Measurements from ENCODE around the gene PAPPA2.

DNA sequence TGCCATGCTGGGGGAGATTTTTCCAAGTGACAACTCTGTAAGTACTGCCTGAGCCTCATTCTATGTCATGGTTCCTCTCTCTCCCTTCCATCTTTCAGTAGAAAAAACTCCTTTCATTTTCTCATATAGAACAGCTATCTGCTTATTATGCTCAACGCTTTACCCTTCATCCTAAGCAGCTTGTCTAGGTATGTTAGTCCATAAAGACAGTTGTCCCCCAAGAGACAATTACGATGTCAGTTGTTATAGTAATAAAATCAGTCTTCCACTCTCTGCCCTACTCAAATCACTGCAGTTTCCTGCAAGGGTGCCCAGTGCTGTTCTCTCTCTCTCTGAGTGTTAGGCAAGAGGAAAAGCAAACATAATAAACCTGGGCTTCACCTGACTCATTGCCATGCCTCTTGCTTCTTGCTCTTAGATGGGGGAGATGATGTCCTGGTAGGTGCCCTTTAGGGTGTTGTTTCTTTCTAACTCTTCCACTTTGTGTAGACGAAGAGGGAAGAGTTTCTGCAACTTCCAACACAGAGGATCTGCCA is 59.4 kb downstream of the PAPPA2 start:
- TF ChIP-seq, protein P1, sequence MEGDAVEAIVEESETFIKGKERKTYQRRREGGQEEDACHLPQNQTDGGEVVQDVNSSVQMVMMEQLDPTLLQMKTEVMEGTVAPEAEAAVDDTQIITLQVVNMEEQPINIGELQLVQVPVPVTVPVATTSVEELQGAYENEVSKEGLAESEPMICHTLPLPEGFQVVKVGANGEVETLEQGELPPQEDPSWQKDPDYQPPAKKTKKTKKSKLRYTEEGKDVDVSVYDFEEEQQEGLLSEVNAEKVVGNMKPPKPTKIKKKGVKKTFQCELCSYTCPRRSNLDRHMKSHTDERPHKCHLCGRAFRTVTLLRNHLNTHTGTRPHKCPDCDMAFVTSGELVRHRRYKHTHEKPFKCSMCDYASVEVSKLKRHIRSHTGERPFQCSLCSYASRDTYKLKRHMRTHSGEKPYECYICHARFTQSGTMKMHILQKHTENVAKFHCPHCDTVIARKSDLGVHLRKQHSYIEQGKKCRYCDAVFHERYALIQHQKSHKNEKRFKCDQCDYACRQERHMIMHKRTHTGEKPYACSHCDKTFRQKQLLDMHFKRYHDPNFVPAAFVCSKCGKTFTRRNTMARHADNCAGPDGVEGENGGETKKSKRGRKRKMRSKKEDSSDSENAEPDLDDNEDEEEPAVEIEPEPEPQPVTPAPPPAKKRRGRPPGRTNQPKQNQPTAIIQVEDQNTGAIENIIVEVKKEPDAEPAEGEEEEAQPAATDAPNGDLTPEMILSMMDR (IDR thresholded peaks at IDR 0.05), result no peak
- TF ChIP-seq POLR2A (IDR thresholded peaks at IDR 0.05), result no peak
- no peak for TF ChIP-seq EP300 (IDR thresholded peaks at IDR 0.05)
